OCI-LY7 (cell line): ENCODE data around the gene DUSP9. TPM values are rescaled to one million over a fixed set of nuclear protein-coding genes. Genes with fewer than 3 reads are reported as not detected.
"Not testable (repeated sequence)": the region's sequence is repeated elsewhere in the genome, so short reads cannot be mapped to it uniquely, and the experiment has no call there.

Source experiments
- BruUV-seq: library from RNA; stranded (reverse); fragments of 400-500 nt; replicated peaks from 2 replicates; lab custom pipeline; 2021; lab: Mats Ljungman, UMichigan
- CTCF ChIA-PET: fragments of 300-600 bp; sonication (Branson Sonifier 250); formaldehyde crosslinking; loops from one replicate; lab custom pipeline; 2022; ENCODE audit warnings: antibody characterized with exemption; ENCODE audit not compliant: unreplicated experiment; lab: Charles Lee
- POLR2A ChIA-PET: fragments of 300-600 bp; sonication (Branson Sonifier 250); formaldehyde crosslinking; loops from one replicate; lab custom pipeline; 2022; ENCODE audit warnings: antibody characterized with exemption; lab: Charles Lee
- DNase-seq: peaks from one replicate; pipeline ENCODE4 v3.0.0-alpha.2; 2015; ENCODE audit warnings: low spot score
- H2AFZ ChIP-seq: fragments of 200-600 bp; sonication (generic), shearing (Covaris generic); 2 replicates; pipeline ENCODE4 v1.6.1; 2014; ENCODE audit warnings: mild to moderate bottlenecking, antibody characterized with exemption, low read length, moderate library complexity
- H3K27ac ChIP-seq: fragments of 200-600 bp; sonication (generic); 2 replicates; pipeline ENCODE4 v1.5.1; 2014; ENCODE audit warnings: mixed run types, low read depth, mild to moderate bottlenecking, moderate library complexity, low read length, inconsistent platforms; ENCODE audit not compliant: poor library complexity, severe bottlenecking
- H3K36me3 ChIP-seq: fragments of 200-600 bp; sonication (generic); 2 replicates; pipeline ENCODE4 v1.6.1; 2014; ENCODE audit warnings: mild to moderate bottlenecking, antibody characterized with exemption, low read length, moderate library complexity, mixed read lengths; ENCODE audit not compliant: insufficient read depth
- H3K4me1 ChIP-seq: fragments of 200-600 bp; sonication (generic); 2 replicates; pipeline ENCODE4 v1.5.1; 2014; ENCODE audit warnings: mild to moderate bottlenecking, low read length; ENCODE audit not compliant: insufficient read depth, poor library complexity, severe bottlenecking
- H3K4me2 ChIP-seq: fragments of 200-600 bp; sonication (generic); 2 replicates; pipeline ENCODE4 v1.6.1; 2014; ENCODE audit warnings: mild to moderate bottlenecking, low read length
- H3K4me3 ChIP-seq: fragments of 200-600 bp; sonication (generic); 2 replicates; pipeline ENCODE4 v1.5.1; 2014; ENCODE audit warnings: mild to moderate bottlenecking, low read depth, low read length; ENCODE audit not compliant: poor library complexity, severe bottlenecking
- H3K79me2 ChIP-seq: fragments of 200-600 bp; sonication (generic); 2 replicates; pipeline ENCODE4 v1.6.1; 2016; ENCODE audit warnings: low read depth, mild to moderate bottlenecking, low read length, moderate library complexity, mixed read lengths; ENCODE audit not compliant: insufficient read depth
- H3K9me2 ChIP-seq: fragments of 200-600 bp; sonication (generic); 2 replicates; pipeline ENCODE4 v1.6.1; 2016; ENCODE audit warnings: mild to moderate bottlenecking, low read length, mixed read lengths; ENCODE audit not compliant: insufficient read depth
- H3K9me3 ChIP-seq: fragments of 200-600 bp; sonication (generic); 2 replicates; pipeline ENCODE4 v1.6.1; 2014; ENCODE audit warnings: mild to moderate bottlenecking, mixed run types, low read length, mixed read lengths
- H4K20me1 ChIP-seq: fragments of 200-600 bp; sonication (generic); 2 replicates; pipeline ENCODE4 v1.6.1; 2014; ENCODE audit warnings: mild to moderate bottlenecking, antibody characterized with exemption, low read length, moderate library complexity, mixed read lengths; ENCODE audit not compliant: insufficient read depth
- CTCF ChIP-seq: fragments of 200-600 bp; sonication (generic); conservative IDR thresholded peaks from 2 replicates; pipeline ENCODE4 v1.5.1; 2014; ENCODE audit warnings: mild to moderate bottlenecking, antibody characterized with exemption, low read length, moderate library complexity, mixed read lengths
- EZH2phosphoT487 ChIP-seq: fragments of 200-600 bp; sonication (generic); IDR thresholded peaks from 2 replicates; pipeline ENCODE4 v1.6.1; 2018; ENCODE audit warnings: low read depth, borderline replicate concordance, mild to moderate bottlenecking, mixed run types, antibody characterized with exemption, low read length, moderate library complexity, mixed read lengths
- intact Hi-C: fragments of 100-400 bp; cut with micrococcal nuclease; formaldehyde crosslinking; loops from one replicate; pipeline ENCODE4 v1.10.0; 2022; ENCODE audit not compliant: unreplicated experiment
- total RNA-seq, 2 experiments: library from RNA; depleted of rRNA in 1 of 2; stranded (reverse); fragments of >200 nt in 1 of 2; shearing (Covaris generic) in 1 of 2; gene quantifications; 2 replicates each; pipeline ENCODE4 v1.2.3, GENCODE V29; 2014 to 2022

Gene DUSP9
- total RNA-seq, 2 experiments from 2014 or later, result not detected

- intact Hi-C loops, result loop anchor here (10.0 kb wide), 1 partner anchor 84 kb away; the partner anchor contains the start of gene PLXNB3
- no peak for DNase-seq
- H3K27ac ChIP-seq, result no peak overlapping the region
- TF ChIP-seq EZH2phosphoT487, result no peak
- no peak for TF ChIP-seq CTCF
- H3K9me3 ChIP-seq, result no peaks in the 10 kb centered on the region
- no peaks in the 10 kb centered on the region for H4K20me1 ChIP-seq
- H3K4me1 ChIP-seq, result no peaks in the 10 kb centered on the region
- no peak overlapping the region for H3K4me2 ChIP-seq
- ChIA-PET CTCF (no interaction called here), POLR2A (interaction anchor here (0.6 kb wide), 1 partner anchor 31 kb away, joined by 3 read pairs; no protein-coding TSS in a partner anchor)
- no peaks in the 10 kb centered on the region for H3K9me2 ChIP-seq
- H2AFZ ChIP-seq, result no peak overlapping the region
- no peaks in the 10 kb centered on the region for H3K36me3 ChIP-seq
- BruUV-seq, result no TSS peak
- no peak overlapping the region for H3K4me3 ChIP-seq
- H3K79me2 ChIP-seq, result no peaks in the 10 kb centered on the region
These were observed 34.2 kb downstream of the DUSP9 start for GRCh38 chrX:153681175-153681574.

GRCh38 chrX:153683486-153683885, 36.5 kb downstream of the DUSP9 start:
- H3K27ac ChIP-seq, H4K20me1 ChIP-seq, H2AFZ ChIP-seq, CTCF ChIA-PET, H3K9me2 ChIP-seq, DNase-seq, H3K4me2 ChIP-seq, H3K9me3 ChIP-seq, H3K4me3 ChIP-seq, BruUV-seq, H3K79me2 ChIP-seq, H3K4me1 ChIP-seq, H3K36me3 ChIP-seq: not testable (repeated sequence)
- POLR2A ChIA-PET, result interaction anchor here (0.6 kb wide), 2 partner anchors 36 to 110 kb away, joined by 3 read pairs; no protein-coding TSS in a partner anchor
- intact Hi-C loops, result loop anchor here (10.0 kb wide), 1 partner anchor 81 kb away; the partner anchor contains the start of gene PLXNB3

GRCh38 chrX:153684467-153685155, 37.6 kb downstream of the DUSP9 start:
- Histone ChIP-seq H3K79me2 (no peaks in the 10 kb centered on the region), H3K27ac (no peak overlapping the region), H3K9me3 (no peaks in the 10 kb centered on the region), H3K36me3 (no peaks in the 10 kb centered on the region), H2AFZ (no peak overlapping the region), H3K4me1 (no peaks in the 10 kb centered on the region), H3K9me2 (no peaks in the 10 kb centered on the region), H4K20me1 (no peaks in the 10 kb centered on the region), H3K4me3 (no peak overlapping the region), H3K4me2 (no peak overlapping the region)
- POLR2A ChIA-PET, result no interaction called here
- TF ChIP-seq EZH2phosphoT487 (no peak), CTCF (no peak)
- CTCF ChIA-PET, result no interaction called here
- intact Hi-C loops, result loop anchor here (10.0 kb wide), 1 partner anchor 80 kb away; the partner anchor contains the start of gene PLXNB3
- no peak for DNase-seq
- no TSS peak for BruUV-seq
